H1 (cell line): ENCODE results near the gene CTNNA3. TPM values are rescaled to one million over a fixed set of nuclear protein-coding genes. Genes with fewer than 3 reads are reported as not detected.

Experiments used
- BACH1 ChIP-seq: IDR thresholded peaks from 2 replicates; pipeline ENCODE4 v1.6.1; 2012; ENCODE audit warnings: low read length, improper control_type of control experiment
- CEBPB ChIP-seq: IDR thresholded peaks from 2 replicates; pipeline ENCODE4 v1.6.1; 2012; ENCODE audit warnings: low read depth, low read length
- CHD7 ChIP-seq: fragments of 300-600 bp; sonication (generic); IDR thresholded peaks from 2 replicates; pipeline ENCODE4 v1.7.1; 2012; ENCODE audit warnings: low read length, moderate library complexity, mild to moderate bottlenecking, inconsistent platforms; ENCODE audit not compliant: insufficient replicate concordance
- JUND ChIP-seq: IDR thresholded peaks from 2 replicates; pipeline ENCODE4 v1.6.1; 2011; ENCODE audit warnings: mild to moderate bottlenecking, improper control_type of control experiment, low read length
- POLR2A ChIP-seq, 2 experiments: IDR thresholded peaks; 1 replicate in 1 of 2; 2 replicates in 1 of 2; pipeline ENCODE4 v1.6.1; 2011; ENCODE audit warnings: low read depth in 2 of 2, low read length in 2 of 2, mild to moderate bottlenecking in 2 of 2; ENCODE audit errors: control extremely low read depth in 1 of 2
- RFX5 ChIP-seq: IDR thresholded peaks from 2 replicates; pipeline ENCODE4 v1.6.1; 2011; ENCODE audit warnings: low read depth, low read length, improper control_type of control experiment, borderline replicate concordance
- SP1 ChIP-seq: IDR thresholded peaks from 2 replicates; pipeline ENCODE4 v1.6.1; 2011; ENCODE audit warnings: low read depth, low read length
- TAF1 ChIP-seq: IDR thresholded peaks from 2 replicates; pipeline ENCODE4 v1.6.1; 2011; ENCODE audit warnings: mild to moderate bottlenecking, low read depth, low read length
- polyA plus RNA-seq, 7 experiments: library from polyadenylated mRNA; depleted of rRNA in 3 of 7; stranded (reverse) in 5 of 7; unstranded in 2 of 7; fragments of >200 nt in 5 of 7; fragments of 200-250 nt in 2 of 7; gene quantifications; 1 replicate in 5 of 7; 2 replicates in 1 of 7; 4 replicates in 1 of 7; pipeline versions ENCODE4 v1.2.1 to v1.2.3, GENCODE V29; 2011 to 2013; ENCODE audit warnings: missing spikeins in 2 of 7, mixed read lengths in 2 of 7
- total RNA-seq: library from RNA; stranded (reverse); fragmentation: NEBNext Ultra II Directional; extraction: Animal tissue kit (Norgen Biotek cat#: 25700); gene quantifications from 2 replicates; pipeline ENCODE4 v1.2.1, GENCODE V29; 2021

The CTNNA3 gene
- total and polyA plus RNA-seq, 2 of the 8 experiments (the other 6 are each of a cell fraction or from before 2014, with no cell fraction given), result 1.3 to 1.5 TPM

DNA sequence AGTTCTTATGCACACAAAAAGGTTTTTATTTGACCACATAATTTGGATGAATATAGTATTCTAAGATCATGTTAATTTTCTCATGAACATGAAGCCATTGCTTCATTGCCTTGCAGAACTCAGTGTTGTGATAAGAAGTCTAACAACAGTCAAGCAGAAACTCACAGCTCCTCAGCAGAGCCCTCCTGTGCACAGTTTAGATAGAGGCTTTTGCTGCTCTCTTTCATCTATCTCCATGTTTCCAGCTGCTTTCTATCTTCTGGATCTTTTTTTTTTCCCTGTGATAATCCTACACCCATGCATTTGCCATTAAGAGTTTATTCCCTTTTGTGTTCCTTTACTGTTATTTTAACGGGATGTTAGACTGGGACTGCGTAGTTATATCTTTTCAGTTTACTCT is 1327.8 kb downstream of the CTNNA3 start (continued):
- TF ChIP-seq CHD7 (no peak), RFX5 (no peak), TAF1 (no peak), POLR2A (IDR thresholded peaks at IDR 0.05; ENCODE audit: control extremely low read depth in 1 of 2, low read depth in 2 of 2, low read length in 2 of 2) (no peak), SP1 (no peak), CEBPB (no peak), JUND (no peak), BACH1 (no peak)
